Omental fat pad (tissue), 4 donors: ENCODE measurements around the gene ALAS1. TPM values are rescaled to one million over a fixed set of nuclear protein-coding genes. Genes with fewer than 3 reads are reported as not detected.

Experiments used
- ATAC-seq: fragments of 150-250 bp; one replicate; pipeline ENCODE4 v1.9.1; 2016; ENCODE audit warnings: mild to moderate bottlenecking, moderate library complexity; ENCODE audit not compliant: low FRiP score
- DNase-seq: peaks from one replicate; pipeline ENCODE4 v3.0.0-alpha.2; 2019; ENCODE audit warnings: low spot score
- total RNA-seq, 4 donors: library from RNA; depleted of rRNA; stranded (reverse); fragments of >200 nt; gene quantifications; one replicate each; pipeline ENCODE4 v1.1.0, GENCODE V29; 2016
- TF ChIP-seq, protein P1 (sequence below), 3 donors: fragments of 450-650 bp; IDR thresholded peaks; one replicate each; pipeline ENCODE4 v1.5.1; 2016 to 2017; ENCODE audit warnings: antibody characterized with exemption in 3 of 3, mild to moderate bottlenecking in 3 of 3, moderate library complexity in 2 of 3

ALAS1 gene
- total RNA-seq, 4 donors from 2014 or later, result 29.3 to 79.7 (median 31.0) TPM

DNA sequence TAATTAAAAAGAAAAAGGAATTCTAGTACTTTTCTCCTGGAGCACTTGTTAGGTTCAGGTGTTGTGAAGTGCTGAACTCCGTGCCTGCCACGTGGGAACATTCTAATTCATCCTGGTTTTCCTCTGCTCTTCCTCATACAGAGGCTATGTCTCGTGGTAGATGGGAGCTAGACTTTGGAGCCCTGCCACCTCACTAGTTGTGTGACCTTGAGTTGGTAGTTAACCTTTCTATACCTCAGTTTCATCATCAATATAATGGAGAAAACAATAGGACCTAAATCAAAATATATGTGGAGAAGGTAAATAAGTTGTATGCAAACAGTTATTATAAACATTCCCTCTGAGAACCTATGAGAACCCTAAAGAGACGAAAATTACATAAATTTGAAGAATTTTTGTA, 10.6 kb downstream of the ALAS1 start:
- ATAC-seq (no peak), DNase-seq (no peak)
- TF ChIP-seq, protein P1, sequence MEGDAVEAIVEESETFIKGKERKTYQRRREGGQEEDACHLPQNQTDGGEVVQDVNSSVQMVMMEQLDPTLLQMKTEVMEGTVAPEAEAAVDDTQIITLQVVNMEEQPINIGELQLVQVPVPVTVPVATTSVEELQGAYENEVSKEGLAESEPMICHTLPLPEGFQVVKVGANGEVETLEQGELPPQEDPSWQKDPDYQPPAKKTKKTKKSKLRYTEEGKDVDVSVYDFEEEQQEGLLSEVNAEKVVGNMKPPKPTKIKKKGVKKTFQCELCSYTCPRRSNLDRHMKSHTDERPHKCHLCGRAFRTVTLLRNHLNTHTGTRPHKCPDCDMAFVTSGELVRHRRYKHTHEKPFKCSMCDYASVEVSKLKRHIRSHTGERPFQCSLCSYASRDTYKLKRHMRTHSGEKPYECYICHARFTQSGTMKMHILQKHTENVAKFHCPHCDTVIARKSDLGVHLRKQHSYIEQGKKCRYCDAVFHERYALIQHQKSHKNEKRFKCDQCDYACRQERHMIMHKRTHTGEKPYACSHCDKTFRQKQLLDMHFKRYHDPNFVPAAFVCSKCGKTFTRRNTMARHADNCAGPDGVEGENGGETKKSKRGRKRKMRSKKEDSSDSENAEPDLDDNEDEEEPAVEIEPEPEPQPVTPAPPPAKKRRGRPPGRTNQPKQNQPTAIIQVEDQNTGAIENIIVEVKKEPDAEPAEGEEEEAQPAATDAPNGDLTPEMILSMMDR (IDR thresholded peaks at IDR 0.05), result no peak

DNA sequence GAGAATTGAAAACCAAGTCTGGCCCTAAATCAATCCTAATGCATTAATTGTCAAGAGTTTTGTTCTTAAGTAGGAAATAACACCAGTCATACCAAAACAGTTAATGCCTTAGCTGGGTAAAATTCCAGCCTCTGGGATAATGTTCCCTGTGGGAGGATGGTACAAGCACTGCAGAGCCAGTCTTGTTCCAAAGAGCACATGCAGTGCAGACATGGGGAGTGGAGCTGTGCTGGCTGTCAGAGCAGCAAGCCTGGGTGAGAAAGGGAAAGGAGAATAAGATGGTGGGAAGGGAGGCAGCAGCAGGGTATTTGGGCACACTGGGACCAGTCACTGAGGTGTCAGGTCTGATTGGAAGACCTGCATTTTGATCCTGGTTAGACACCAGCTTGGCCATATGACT, 12.1 kb downstream of the ALAS1 start:
- TF ChIP-seq, protein P1 (IDR thresholded peaks at IDR 0.05), result no peak
- ATAC-seq, result no peak
- DNase-seq, result no peak

DNA sequence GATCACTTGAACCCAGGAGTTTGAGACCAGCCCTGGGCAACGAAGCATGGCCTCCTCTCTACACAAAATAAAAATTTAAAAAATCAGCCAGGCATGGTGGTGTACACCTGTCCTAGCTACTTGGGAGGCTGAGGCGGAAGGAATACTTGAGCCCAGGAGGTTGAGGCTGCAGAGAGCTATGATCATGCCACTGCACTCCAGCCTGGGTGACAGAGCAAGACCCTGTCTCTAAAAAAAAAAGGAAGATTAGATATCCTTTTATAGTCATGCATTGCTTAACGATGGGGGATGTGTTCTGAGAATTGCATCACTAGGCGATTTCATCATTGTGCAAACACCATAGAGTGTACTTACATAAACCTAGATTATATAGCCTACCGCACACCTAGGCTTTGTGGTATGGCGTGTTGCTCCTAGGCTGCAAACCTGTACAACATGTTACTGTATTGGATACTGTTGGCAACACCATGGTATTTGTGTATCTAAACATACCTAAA, 12.6 kb downstream of the ALAS1 start:
- no peak for DNase-seq
- TF ChIP-seq, protein P1 (IDR thresholded peaks at IDR 0.05), result no peak
- ATAC-seq, result no peak

DNA sequence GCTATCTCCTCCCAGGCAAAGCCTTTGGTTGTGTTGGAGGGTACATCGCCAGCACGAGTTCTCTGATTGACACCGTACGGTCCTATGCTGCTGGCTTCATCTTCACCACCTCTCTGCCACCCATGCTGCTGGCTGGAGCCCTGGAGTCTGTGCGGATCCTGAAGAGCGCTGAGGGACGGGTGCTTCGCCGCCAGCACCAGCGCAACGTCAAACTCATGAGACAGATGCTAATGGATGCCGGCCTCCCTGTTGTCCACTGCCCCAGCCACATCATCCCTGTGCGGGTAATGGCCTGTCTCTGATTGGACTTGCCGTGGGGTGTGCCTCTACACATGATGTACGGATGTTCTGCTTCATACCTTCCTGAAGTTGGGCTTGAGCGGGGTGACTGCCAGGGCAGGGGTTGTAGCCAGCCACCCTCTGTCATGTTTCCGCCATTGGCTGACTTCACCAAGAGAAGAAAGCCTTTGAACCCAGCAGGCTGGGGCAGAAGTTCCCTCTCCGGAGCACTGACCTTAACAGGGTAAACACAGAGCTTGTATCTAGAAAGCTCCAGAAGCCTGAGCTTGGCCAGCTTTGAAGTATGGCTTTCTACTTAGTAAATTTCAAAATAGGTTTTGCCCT, 13.4 kb downstream of the ALAS1 start:
- TF ChIP-seq, protein P1 (IDR thresholded peaks at IDR 0.05), result no peak
- DNase-seq, result no peak
- ATAC-seq, result no peak

DNA sequence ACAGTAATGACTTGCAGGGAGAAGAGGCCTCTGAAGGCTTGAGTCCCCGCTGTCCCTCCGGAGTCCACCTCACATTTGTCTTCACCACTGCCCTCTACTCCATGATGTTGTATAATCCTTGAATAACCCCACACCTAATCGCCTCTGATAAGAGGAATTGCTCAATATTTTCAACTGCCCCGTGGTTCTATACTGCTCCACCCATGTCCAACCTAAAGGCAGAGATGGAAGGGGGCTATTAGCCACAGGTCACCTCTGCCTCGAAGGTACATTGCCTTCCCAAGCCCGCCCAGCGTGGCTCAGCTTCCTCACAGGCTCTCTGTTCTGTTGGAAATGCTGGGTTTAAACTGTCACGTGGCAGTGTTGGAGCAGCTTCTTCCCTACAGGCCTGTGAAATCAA, 15.0 kb downstream of the ALAS1 start:
- ATAC-seq, result no peak
- TF ChIP-seq, protein P1 (IDR thresholded peaks at IDR 0.05), result no peak
- DNase-seq, result no peak

DNA sequence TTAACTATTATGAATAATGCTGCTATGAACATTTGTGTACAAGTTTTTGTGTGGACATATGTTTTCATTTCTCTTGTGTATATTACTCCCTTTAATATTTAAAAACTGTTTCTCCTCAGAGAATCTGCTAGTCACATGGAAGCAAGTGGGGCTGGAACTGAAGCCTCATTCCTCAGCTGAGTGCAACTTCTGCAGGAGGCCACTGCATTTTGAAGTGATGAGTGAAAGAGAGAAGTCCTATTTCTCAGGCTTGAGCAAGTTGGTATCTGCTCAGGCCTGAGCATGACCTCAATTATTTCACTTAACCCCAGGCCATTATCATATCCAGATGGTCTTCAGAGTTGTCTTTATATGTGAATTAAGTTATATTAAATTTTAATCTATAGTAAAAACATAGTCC, 15.9 kb downstream of the ALAS1 start:
- TF ChIP-seq, protein P1 (IDR thresholded peaks at IDR 0.05), result no peak
- no peak for ATAC-seq
- no peak for DNase-seq

DNA sequence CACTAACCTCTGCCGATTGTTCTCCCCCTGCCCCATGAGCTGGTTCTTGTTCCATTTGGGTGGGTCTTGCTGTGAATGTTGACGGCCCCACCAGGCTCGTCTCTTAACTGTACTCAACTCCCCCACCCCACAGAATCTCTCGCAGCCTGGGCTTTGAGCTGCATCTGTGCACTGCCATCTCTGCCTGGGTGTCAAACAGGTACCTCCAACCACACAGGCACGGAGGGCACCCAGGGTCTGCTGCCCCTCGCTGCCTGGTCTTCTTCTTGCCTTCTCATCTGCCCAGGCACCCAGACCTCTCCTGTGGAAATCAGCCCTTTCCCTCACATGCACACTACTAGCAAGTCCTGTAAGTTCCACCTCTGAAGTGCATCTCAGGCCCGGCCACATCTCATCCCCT, 17.4 kb downstream of the ALAS1 start:
- DNase-seq, result no peak
- ATAC-seq, result no peak
- TF ChIP-seq, protein P1 (IDR thresholded peaks at IDR 0.05), result no peak
